ENCODE results near the gene USP5.
A peak's percentile ranks its signal among the peaks of the same experiment; 100 is the strongest.
"Not testable (repeated sequence)": the region's sequence is repeated elsewhere in the genome, so short reads cannot be mapped to it uniquely, and the experiment has no call there.

Gene USP5

GRCh38 chr12:6888360-6888759, 36.4 kb downstream of the USP5 start:
- no peak for DNase-seq (ENCODE audit: low spot score)

GRCh38 chr12:6888794-6889193, 36.8 kb downstream of the USP5 start:
- not testable (repeated sequence) for DNase-seq (ENCODE audit: low spot score)

GRCh38 chr12:6889775-6890573, 38.0 kb downstream of the USP5 start:
- DNase-seq (ENCODE audit: low spot score), result not testable (repeated sequence)

- DNase-seq (ENCODE audit: low spot score), result peak; percentile 85
Measured at GRCh38 chr12:6890789-6891645, 39.1 kb downstream of the USP5 start.

- no peak for DNase-seq (ENCODE audit: low spot score)
Measured at GRCh38 chr12:6891646-6892001, 39.7 kb downstream of the USP5 start.

- DNase-seq (ENCODE audit: low spot score), result not testable (repeated sequence)
Measured at GRCh38 chr12:6892683-6893082, 40.7 kb downstream of the USP5 start.

- no peak for DNase-seq (ENCODE audit: low spot score)
Measured at GRCh38 chr12:6894321-6894720, 42.4 kb downstream of the USP5 start.

GRCh38 chr12:6896846-6897435, 45.0 kb downstream of the USP5 start:
- no peak for DNase-seq (ENCODE audit: low spot score)

GRCh38 chr12:6899427-6899826, 47.5 kb downstream of the USP5 start:
- DNase-seq (ENCODE audit: low spot score), result no peak

- no peak for DNase-seq (ENCODE audit: low spot score)
Measured at GRCh38 chr12:6899837-6900519, 48.0 kb downstream of the USP5 start.

- DNase-seq (ENCODE audit: low spot score), result no peak
Measured at GRCh38 chr12:6902448-6902847, 50.5 kb downstream of the USP5 start.

- no peak for DNase-seq (ENCODE audit: low spot score)
Measured at GRCh38 chr12:6903722-6904121, 51.8 kb downstream of the USP5 start.

GRCh38 chr12:6904280-6905276, 52.6 kb downstream of the USP5 start, which contains the start of gene LRRC23:
TSS of gene LRRC23 (plus strand) at chr12:6904822. CDS start at chr12:6905634, 812 bp downstream.
- DNase-seq (ENCODE audit: low spot score), result peak; percentile 82

GRCh38 chr12:6905414-6906040, 53.6 kb downstream of the USP5 start:
- DNase-seq (ENCODE audit: low spot score), result no peak

GRCh38 chr12:6908141-6908540, 56.2 kb downstream of the USP5 start:
- DNase-seq (ENCODE audit: low spot score), result not testable (repeated sequence)

GRCh38 chr12:6909421-6910145, 57.6 kb downstream of the USP5 start:
- DNase-seq (ENCODE audit: low spot score), result no peak

GRCh38 chr12:6912164-6912935, 60.4 kb downstream of the USP5 start:
- DNase-seq (ENCODE audit: low spot score), result no peak

GRCh38 chr12:6914246-6914946, 62.4 kb downstream of the USP5 start, which contains the start of gene ENO2:
TSS of gene ENO2 (plus strand) at chr12:6914580. CDS start at chr12:6915833, 1,253 bp downstream.
- DNase-seq (ENCODE audit: low spot score), result no peak
